PFSK-1 (cell line): ENCODE results near the gene TADA2A.

Experiments
- FOXP2 ChIP-seq: optimal IDR thresholded peaks from 2 replicates; pipeline ENCODE3; 2011; ENCODE audit warnings: borderline replicate concordance, control low read depth, inconsistent platforms; ENCODE audit not compliant: insufficient read depth; ENCODE audit errors: extremely low read length, extremely low read depth
- POLR2AphosphoS5 ChIP-seq: IDR thresholded peaks from 2 replicates; pipeline ENCODE4 v1.6.1; 2012; ENCODE audit warnings: low read depth, mild to moderate bottlenecking, control low read depth, low read length, moderate library complexity
- REST ChIP-seq, 2 experiments: IDR thresholded peaks; 2 replicates each; pipeline versions ENCODE4 v1.6.1 to v1.8.0; 2011 to 2012; ENCODE audit warnings: low read depth in 2 of 2, low read length in 2 of 2, control low read depth in 1 of 2, inconsistent platforms in 1 of 2, mild to moderate bottlenecking in 1 of 2, moderate library complexity in 1 of 2; ENCODE audit not compliant: insufficient read depth in 1 of 2
- SIN3A ChIP-seq: IDR thresholded peaks from 2 replicates; pipeline ENCODE4 v1.6.1; 2012; ENCODE audit warnings: mild to moderate bottlenecking, low read length, moderate library complexity, borderline replicate concordance; ENCODE audit not compliant: insufficient read depth
- TAF1 ChIP-seq: IDR thresholded peaks from 2 replicates; pipeline ENCODE4 v1.6.1; 2012; ENCODE audit warnings: low read length, control low read depth, borderline replicate concordance; ENCODE audit not compliant: insufficient read depth

Gene TADA2A

GRCh38 chr17:37430051-37430627, 23.5 kb downstream of the TADA2A start:
- TF ChIP-seq SIN3A (no peak), POLR2AphosphoS5 (no peak), TAF1 (no peak), FOXP2 (no peak), REST (IDR thresholded peaks at IDR 0.05; ENCODE audit: insufficient read depth in 1 of 2, low read depth in 2 of 2, low read length in 2 of 2) (no peak)

- TF ChIP-seq POLR2AphosphoS5 (no peak), FOXP2 (no peak), TAF1 (no peak), SIN3A (no peak), REST (IDR thresholded peaks at IDR 0.05; ENCODE audit: insufficient read depth in 1 of 2, low read depth in 2 of 2, low read length in 2 of 2) (no peak)
These were observed 26.0 kb downstream of the TADA2A start for GRCh38 chr17:37432671-37433070.

- TF ChIP-seq FOXP2 (no peak), POLR2AphosphoS5 (no peak), REST (IDR thresholded peaks at IDR 0.05; ENCODE audit: insufficient read depth in 1 of 2, low read depth in 2 of 2, low read length in 2 of 2) (no peak), TAF1 (no peak), SIN3A (no peak)
These were observed 31.5 kb downstream of the TADA2A start for GRCh38 chr17:37438141-37438540.

GRCh38 chr17:37440424-37440823, 33.7 kb downstream of the TADA2A start:
- TF ChIP-seq REST (IDR thresholded peaks at IDR 0.05; ENCODE audit: insufficient read depth in 1 of 2, low read depth in 2 of 2, low read length in 2 of 2) (no peak), TAF1 (no peak), FOXP2 (no peak), SIN3A (no peak), POLR2AphosphoS5 (no peak)
